Mesothelial cell of epicardium (in vitro differentiated cells): Measurements from ENCODE around the gene DUSP18. TPM values are rescaled to one million over a fixed set of nuclear protein-coding genes. Genes with fewer than 3 reads are reported as not detected.
"Not testable (repeated sequence)": the region's sequence is repeated elsewhere in the genome, so short reads cannot be mapped to it uniquely, and the experiment has no call there.

Experiments
- DNase-seq, 2 experiments: peaks; one replicate each; pipeline ENCODE4 v3.0.0; 2021; ENCODE audit warnings: low spot score in 2 of 2; ENCODE audit not compliant: unreplicated experiment in 2 of 2
- H3K27ac Mint-ChIP-seq: 2 replicates; pipeline ENCODE4 v1.8.0; 2021; ENCODE audit warnings: mixed read lengths
- H3K27me3 Mint-ChIP-seq: 2 replicates; pipeline ENCODE4 v1.8.0; 2021; ENCODE audit warnings: low read depth, mixed read lengths
- H3K36me3 Mint-ChIP-seq: 2 replicates; pipeline ENCODE4 v1.8.0; 2021; ENCODE audit warnings: mixed read lengths
- H3K4me1 Mint-ChIP-seq: 2 replicates; pipeline ENCODE4 v1.8.0; 2021; ENCODE audit warnings: mixed read lengths
- H3K4me3 Mint-ChIP-seq: 2 replicates; pipeline ENCODE4 v1.8.0; 2021; ENCODE audit warnings: mild to moderate bottlenecking, moderate library complexity, mixed read lengths
- H3K9me3 Mint-ChIP-seq: 2 replicates; pipeline ENCODE4 v1.8.0; 2021; ENCODE audit warnings: mixed read lengths
- total RNA-seq: library from RNA; stranded (reverse); gene quantifications from 3 replicates; pipeline ENCODE4 v1.2.1, GENCODE V29; 2021
- TF ChIP-seq, protein P1 (sequence below): fragments of 200-600 bp; sonication (generic); IDR thresholded peaks from one replicate; pipeline ENCODE4 v1.5.0; 2021; ENCODE audit warnings: antibody characterized with exemption; ENCODE audit not compliant: unreplicated experiment

The DUSP18 gene
- total RNA-seq: 5.8 to 6.7 TPM (median 6.2 TPM) in 3 replicates

DNA sequence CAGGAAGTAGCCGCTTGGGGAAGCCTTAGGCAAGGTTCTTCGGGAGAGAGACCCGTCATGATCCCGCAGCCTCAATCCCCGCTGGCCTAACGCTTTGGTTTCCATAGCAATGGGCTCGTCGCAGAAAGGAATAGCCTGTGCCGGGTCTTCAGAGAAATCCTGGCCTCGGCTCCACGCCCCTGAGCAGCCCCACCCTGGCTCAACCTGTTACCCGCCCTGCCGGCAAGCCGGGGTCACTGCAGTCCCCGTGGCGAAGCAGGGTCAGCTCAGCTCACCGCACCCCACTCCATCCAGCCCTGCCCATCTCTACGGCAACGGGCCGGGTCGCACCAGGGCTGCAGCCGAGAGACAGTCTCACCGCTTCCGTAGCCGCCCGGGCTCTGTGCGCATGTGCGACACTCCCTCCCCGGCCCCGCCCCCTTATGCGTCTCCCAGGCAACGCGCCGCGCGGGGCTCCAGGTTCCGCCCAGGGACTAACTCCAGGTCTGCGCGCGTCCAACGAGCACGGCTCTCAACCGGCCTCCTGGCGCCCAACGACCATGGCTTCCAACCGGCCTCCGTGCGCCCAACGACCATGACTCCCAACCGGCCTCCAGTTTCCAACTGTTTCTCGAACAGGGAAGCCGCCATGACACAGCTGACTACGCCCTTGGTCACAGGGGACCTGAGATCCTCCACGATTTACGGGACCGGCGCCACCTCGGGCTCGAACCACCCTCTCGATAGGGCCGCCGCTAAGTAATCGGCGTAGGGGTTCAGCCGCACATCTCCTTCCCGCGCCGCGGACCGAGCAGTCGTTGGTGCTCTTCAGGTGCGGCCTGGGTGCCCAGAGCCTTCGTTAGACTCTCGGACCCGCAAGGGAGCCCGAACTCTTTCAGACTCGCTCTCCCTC is at the start of gene DUSP18:
DUSP18 (minus strand) TSS at position 382 of the 892 bp plus-strand sequence. CDS start 3,872 bp downstream, outside the sequence.
- DNase-seq: peak; percentile 92 to 97
- TF ChIP-seq, protein P1, sequence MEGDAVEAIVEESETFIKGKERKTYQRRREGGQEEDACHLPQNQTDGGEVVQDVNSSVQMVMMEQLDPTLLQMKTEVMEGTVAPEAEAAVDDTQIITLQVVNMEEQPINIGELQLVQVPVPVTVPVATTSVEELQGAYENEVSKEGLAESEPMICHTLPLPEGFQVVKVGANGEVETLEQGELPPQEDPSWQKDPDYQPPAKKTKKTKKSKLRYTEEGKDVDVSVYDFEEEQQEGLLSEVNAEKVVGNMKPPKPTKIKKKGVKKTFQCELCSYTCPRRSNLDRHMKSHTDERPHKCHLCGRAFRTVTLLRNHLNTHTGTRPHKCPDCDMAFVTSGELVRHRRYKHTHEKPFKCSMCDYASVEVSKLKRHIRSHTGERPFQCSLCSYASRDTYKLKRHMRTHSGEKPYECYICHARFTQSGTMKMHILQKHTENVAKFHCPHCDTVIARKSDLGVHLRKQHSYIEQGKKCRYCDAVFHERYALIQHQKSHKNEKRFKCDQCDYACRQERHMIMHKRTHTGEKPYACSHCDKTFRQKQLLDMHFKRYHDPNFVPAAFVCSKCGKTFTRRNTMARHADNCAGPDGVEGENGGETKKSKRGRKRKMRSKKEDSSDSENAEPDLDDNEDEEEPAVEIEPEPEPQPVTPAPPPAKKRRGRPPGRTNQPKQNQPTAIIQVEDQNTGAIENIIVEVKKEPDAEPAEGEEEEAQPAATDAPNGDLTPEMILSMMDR: peak; percentile 51
- Mint-ChIP-seq H3K9me3 (no peaks in the 10 kb centered on the region), H3K27ac (peak within 1 kb of the TSS; percentile 79), H3K36me3 (peaks cover 11% of the 10 kb centered on the region), H3K27me3 (peaks cover 37% of the 10 kb centered on the region), H3K4me1 (peaks cover 13% of the 10 kb centered on the region), H3K4me3 (peak within 1 kb of the TSS; percentile 98)

DNA sequence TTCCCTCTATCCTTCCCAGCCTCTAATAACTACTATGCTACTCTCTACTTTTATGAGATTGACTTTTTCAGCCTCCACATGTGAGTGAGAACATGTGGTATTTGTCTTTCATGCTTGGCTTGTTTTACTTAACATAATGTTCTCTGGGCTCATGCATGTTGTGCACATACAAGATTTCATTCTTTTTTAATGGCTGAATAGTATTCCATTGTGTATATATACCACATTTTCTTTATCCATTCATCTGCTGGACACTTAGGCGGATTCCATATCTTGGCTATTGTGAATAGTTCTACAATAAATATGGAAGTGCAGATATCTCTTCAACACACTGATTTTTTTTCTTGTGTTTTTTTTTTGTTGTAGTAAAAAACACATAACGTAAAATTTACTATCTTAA is 46.4 kb upstream of the DUSP18 start:
- TF ChIP-seq, protein P1: no peak
- H3K4me3 Mint-ChIP-seq: no peak overlapping the region
- peaks cover 1% of the 10 kb centered on the region for H3K4me1 Mint-ChIP-seq
- H3K9me3 Mint-ChIP-seq: peaks cover 9% of the 10 kb centered on the region
- H3K36me3 Mint-ChIP-seq: peaks cover 3% of the 10 kb centered on the region
- no peaks in the 10 kb centered on the region for H3K27me3 Mint-ChIP-seq
- DNase-seq: no peak
- H3K27ac Mint-ChIP-seq: no peak overlapping the region

DNA sequence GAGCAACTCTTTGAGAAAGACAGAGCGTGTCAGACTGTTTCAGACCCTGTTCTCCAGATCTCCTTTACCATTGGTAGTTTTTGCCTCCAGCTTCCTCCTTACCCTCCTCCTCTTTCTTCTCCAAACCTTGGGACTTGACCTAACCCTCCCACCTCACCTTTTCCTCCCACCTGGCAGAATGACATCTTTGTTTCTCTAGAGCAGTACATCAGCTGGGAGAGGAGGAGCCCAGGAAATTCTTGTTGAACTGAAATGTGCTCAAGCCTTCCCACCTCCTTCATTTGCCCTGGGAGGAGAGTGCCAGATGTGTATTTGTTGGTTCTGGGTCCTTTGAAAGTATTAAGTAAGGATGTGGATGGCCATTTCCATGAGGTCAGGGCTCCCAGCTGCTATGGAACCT is 44.4 kb upstream of the DUSP18 start:
- Mint-ChIP-seq H3K9me3 (peaks cover 10% of the 10 kb centered on the region), H3K4me3 (no peak overlapping the region), H3K36me3 (peaks cover 3% of the 10 kb centered on the region), H3K4me1 (no peaks in the 10 kb centered on the region), H3K27me3 (no peaks in the 10 kb centered on the region), H3K27ac (no peak overlapping the region)
- TF ChIP-seq, protein P1: no peak
- DNase-seq: no peak

DNA sequence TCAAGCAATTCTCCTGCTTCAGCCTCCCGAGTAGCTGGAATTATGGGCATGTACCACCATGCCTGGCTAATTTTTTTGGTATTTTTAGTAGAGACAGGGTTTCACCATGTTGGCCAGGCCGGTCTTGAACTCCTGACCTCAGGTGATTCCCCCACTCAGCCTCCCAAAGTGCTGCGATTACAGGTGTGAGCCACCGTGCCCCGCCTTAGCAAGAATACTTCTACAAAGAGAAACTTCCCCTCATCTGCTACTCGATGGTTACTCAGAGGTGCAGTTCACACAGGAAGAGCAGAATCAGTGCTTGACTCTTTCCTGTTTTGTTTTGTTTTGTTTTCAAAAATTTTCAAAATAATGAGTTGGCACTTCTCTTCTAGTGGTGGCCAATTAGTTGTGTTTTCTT is 42.3 kb upstream of the DUSP18 start:
- H3K27me3 Mint-ChIP-seq, H3K4me1 Mint-ChIP-seq, H3K36me3 Mint-ChIP-seq, H3K27ac Mint-ChIP-seq, H3K4me3 Mint-ChIP-seq, H3K9me3 Mint-ChIP-seq, DNase-seq: not testable (repeated sequence)

DNA sequence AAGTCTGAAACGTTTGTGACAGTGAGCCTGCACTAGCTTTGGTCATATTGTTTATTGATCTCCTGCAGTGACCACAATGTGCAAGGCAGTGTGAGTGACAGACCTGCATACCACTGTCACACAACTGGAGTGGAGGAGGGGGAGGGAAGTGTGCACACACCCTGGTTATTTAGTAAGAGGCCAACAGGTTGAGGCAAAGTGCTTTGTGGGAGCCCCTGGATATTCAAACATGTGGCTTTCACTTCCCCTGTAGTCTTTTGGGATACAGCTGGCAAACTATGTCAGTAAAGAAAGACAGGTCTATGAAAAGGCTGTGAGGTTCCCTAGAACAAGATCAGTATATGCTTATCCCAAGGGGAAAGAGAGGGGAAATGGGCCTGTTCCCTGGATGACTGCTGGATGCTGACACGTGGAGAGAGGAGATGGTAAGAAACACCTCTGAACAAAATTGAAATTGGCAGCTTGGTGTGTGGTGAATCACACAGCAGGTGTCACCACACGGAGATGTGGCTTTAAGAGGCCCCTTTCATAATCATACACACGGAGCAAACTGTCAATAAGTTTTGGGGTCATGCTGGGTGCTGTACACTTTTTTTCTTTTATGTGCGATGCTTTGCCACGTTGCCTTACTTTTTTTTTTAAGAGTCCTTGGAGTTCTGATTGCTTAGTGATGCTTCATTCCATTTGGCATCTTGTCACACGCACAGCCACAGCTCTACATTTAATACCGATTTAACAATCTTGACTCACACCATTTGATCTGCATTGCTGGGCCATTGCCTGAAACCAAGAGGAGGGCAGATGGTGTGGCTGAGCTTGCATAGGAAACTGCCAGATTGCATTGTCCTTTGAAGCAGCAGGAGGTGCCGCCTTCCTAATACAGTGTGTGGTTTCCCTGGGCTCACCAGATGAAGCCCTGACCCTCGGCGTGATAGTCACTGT is 38.3 kb upstream of the DUSP18 start:
- no peak overlapping the region for H3K27ac Mint-ChIP-seq
- peaks cover 4% of the 10 kb centered on the region for H3K9me3 Mint-ChIP-seq
- peaks cover 7% of the 10 kb centered on the region for H3K4me1 Mint-ChIP-seq
- no peak for DNase-seq
- peaks cover 3% of the 10 kb centered on the region for H3K36me3 Mint-ChIP-seq
- H3K4me3 Mint-ChIP-seq: no peak overlapping the region
- peaks cover 2% of the 10 kb centered on the region for H3K27me3 Mint-ChIP-seq
- TF ChIP-seq, protein P1: no peak

DNA sequence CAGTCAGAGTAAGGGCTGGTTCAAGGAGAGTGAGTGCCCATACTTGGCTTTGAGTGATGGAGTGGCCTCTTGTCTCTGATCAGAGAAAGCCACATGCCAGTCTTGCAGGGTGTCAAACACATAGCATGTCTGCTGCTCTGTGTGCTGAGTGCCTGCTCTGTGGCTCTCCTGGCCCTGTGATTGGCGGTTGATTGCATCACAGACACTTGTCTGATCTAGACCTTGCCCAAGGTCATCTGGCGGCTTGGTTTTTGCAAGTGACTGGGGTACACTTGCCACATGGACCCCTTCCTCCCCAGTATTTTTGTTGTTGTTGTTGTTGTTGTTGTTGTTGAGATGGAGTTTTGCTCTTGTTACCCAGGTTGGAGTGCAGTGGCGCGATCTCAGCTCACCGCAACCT is 37.3 kb upstream of the DUSP18 start:
- Mint-ChIP-seq H3K27me3 (peaks cover 2% of the 10 kb centered on the region), H3K9me3 (peaks cover 4% of the 10 kb centered on the region), H3K27ac (no peak overlapping the region), H3K4me3 (no peak overlapping the region), H3K4me1 (peaks cover 7% of the 10 kb centered on the region), H3K36me3 (peaks cover 3% of the 10 kb centered on the region)
- TF ChIP-seq, protein P1: no peak
- no peak for DNase-seq
